Suprapubic skin (tissue), 4 donors: ENCODE measurements around the gene TSHZ2. TPM values are rescaled to one million over a fixed set of nuclear protein-coding genes. Genes with fewer than 3 reads are reported as not detected.

Experiments
- DNase-seq, 2 donors: peaks; one replicate each; pipeline ENCODE4 v3.0.0-alpha.2; 2019; ENCODE audit warnings: low spot score in 2 of 2
- H3K27ac ChIP-seq: fragments of 200-600 bp; sonication (generic); one replicate; pipeline ENCODE4 v1.5.1; 2019
- H3K27me3 ChIP-seq: fragments of 200-600 bp; sonication (generic); one replicate; pipeline ENCODE4 v1.5.1; 2019
- H3K36me3 ChIP-seq: fragments of 200-600 bp; sonication (generic); one replicate; pipeline ENCODE4 v1.5.1; 2019
- H3K4me1 ChIP-seq: fragments of 200-600 bp; sonication (generic); one replicate; pipeline ENCODE4 v1.5.1; 2019
- H3K4me3 ChIP-seq: fragments of 200-600 bp; sonication (generic); one replicate; pipeline ENCODE4 v1.5.1; 2019; ENCODE audit warnings: mild to moderate bottlenecking
- H3K9me3 ChIP-seq: fragments of 200-600 bp; sonication (generic); one replicate; pipeline ENCODE4 v1.5.1; 2019
- CTCF ChIP-seq, 2 donors: fragments of 200-600 bp in 1 of 2; fragments of 450-650 bp in 1 of 2; sonication (generic) in 1 of 2; IDR thresholded peaks; one replicate each; pipeline ENCODE4 v1.5.1; 2016 to 2019; ENCODE audit warnings: antibody characterized with exemption in 2 of 2, mild to moderate bottlenecking in 1 of 2, moderate library complexity in 1 of 2
- EP300 ChIP-seq: sonication (generic); formaldehyde crosslinking; IDR thresholded peaks from one replicate; pipeline ENCODE4 v1.6.1; 2017; ENCODE audit warnings: antibody characterized with exemption
- POLR2A ChIP-seq, 2 donors: fragments of 450-650 bp; IDR thresholded peaks; one replicate each; pipeline ENCODE4 v1.6.1; 2017; ENCODE audit warnings: antibody characterized with exemption in 2 of 2, mild to moderate bottlenecking in 2 of 2, moderate library complexity in 2 of 2
- POLR2AphosphoS5 ChIP-seq, 3 donors: sonication (generic); formaldehyde crosslinking; IDR thresholded peaks; one replicate each; pipeline ENCODE4 v1.6.1; 2017; ENCODE audit warnings: antibody characterized with exemption in 3 of 3
- WGBS: methylation state at CpG from one replicate; pipeline ENCODE4 v1.1.5; 2018; 5-methylcytosine and 5-hydroxymethylcytosine counted together
- total RNA-seq, 4 donors: library from RNA; depleted of rRNA; stranded (reverse); fragments of >200 nt; gene quantifications; one replicate each; pipeline ENCODE4 v1.1.0, GENCODE V29; 2016

TSHZ2 gene
- total RNA-seq, 4 donors from 2014 or later, result 10.2 to 24.7 (median 19.2) TPM

- Histone ChIP-seq H3K27ac (no peak overlapping the region), H3K4me1 (peaks cover 15% of the 10 kb centered on the region)
- WGBS, result 85% methylated on average over 6 of the region's 6 CpGs
These were observed 56.3 kb downstream of the TSHZ2 start for GRCh38 chr20:53028337-53029007.

GRCh38 chr20:53030061-53030460 is 57.9 kb downstream of the TSHZ2 start:
- H3K36me3 ChIP-seq, result no peaks in the 10 kb centered on the region
- H3K9me3 ChIP-seq, result no peaks in the 10 kb centered on the region
- TF ChIP-seq POLR2AphosphoS5 (IDR thresholded peaks at IDR 0.05) (no peak), EP300 (no peak), CTCF (IDR thresholded peaks at IDR 0.05) (no peak), POLR2A (IDR thresholded peaks at IDR 0.05) (no peak)
- DNase-seq, result no peak
- H3K4me1 ChIP-seq, result peaks cover 12% of the 10 kb centered on the region
- WGBS, result 72% methylated on average over 3 of the region's 3 CpGs
- no peak overlapping the region for H3K4me3 ChIP-seq
- no peak overlapping the region for H3K27ac ChIP-seq
- no peaks in the 10 kb centered on the region for H3K27me3 ChIP-seq

More at GRCh38 chr20:53028337-53029007, 56.3 kb downstream of the TSHZ2 start:
- Histone ChIP-seq H3K4me3 (no peak overlapping the region), H3K9me3 (no peaks in the 10 kb centered on the region), H3K36me3 (no peaks in the 10 kb centered on the region), H3K27me3 (no peaks in the 10 kb centered on the region)
- no peak for DNase-seq
- TF ChIP-seq EP300, result no peak
- no peak for TF ChIP-seq POLR2A (IDR thresholded peaks at IDR 0.05)
- no peak for TF ChIP-seq CTCF (IDR thresholded peaks at IDR 0.05)
- TF ChIP-seq POLR2AphosphoS5 (IDR thresholded peaks at IDR 0.05), result no peak

- Histone ChIP-seq H3K27me3 (no peaks in the 10 kb centered on the region), H3K36me3 (no peaks in the 10 kb centered on the region), H3K4me1 (peaks cover 12% of the 10 kb centered on the region), H3K27ac (no peak overlapping the region), H3K4me3 (no peak overlapping the region), H3K9me3 (no peaks in the 10 kb centered on the region)
- 78% methylated on average over 11 of the region's 11 CpGs for WGBS
- no peak for DNase-seq
- TF ChIP-seq CTCF (IDR thresholded peaks at IDR 0.05) (no peak), POLR2A (IDR thresholded peaks at IDR 0.05) (no peak), POLR2AphosphoS5 (IDR thresholded peaks at IDR 0.05) (no peak), EP300 (no peak)
These were observed 59.9 kb downstream of the TSHZ2 start for GRCh38 chr20:53032046-53032445.

GRCh38 chr20:53032478-53032932 is 60.3 kb downstream of the TSHZ2 start:
- no peak overlapping the region for H3K4me3 ChIP-seq
- DNase-seq, result no peak

More at GRCh38 chr20:53032478-53032932, 60.3 kb downstream of the TSHZ2 start:
- H3K36me3 ChIP-seq, result no peaks in the 10 kb centered on the region
- WGBS, result 38% methylated on average over 5 of the region's 5 CpGs
- no peak overlapping the region for H3K27ac ChIP-seq
- TF ChIP-seq EP300, result no peak
- TF ChIP-seq POLR2A (IDR thresholded peaks at IDR 0.05), result no peak
- peak in 2 of 3 donors; percentile 53 to 56 for TF ChIP-seq POLR2AphosphoS5 (IDR thresholded peaks at IDR 0.05)
- no peak for TF ChIP-seq CTCF (IDR thresholded peaks at IDR 0.05)
- no peaks in the 10 kb centered on the region for H3K27me3 ChIP-seq
- H3K9me3 ChIP-seq, result no peaks in the 10 kb centered on the region
- peaks cover 12% of the 10 kb centered on the region for H3K4me1 ChIP-seq
